ENCODE results near the gene ZDHHC11.
"Not testable (repeated sequence)": the region's sequence is repeated elsewhere in the genome, so short reads cannot be mapped to it uniquely, and the experiment has no call there.

The ZDHHC11 gene

DNA sequence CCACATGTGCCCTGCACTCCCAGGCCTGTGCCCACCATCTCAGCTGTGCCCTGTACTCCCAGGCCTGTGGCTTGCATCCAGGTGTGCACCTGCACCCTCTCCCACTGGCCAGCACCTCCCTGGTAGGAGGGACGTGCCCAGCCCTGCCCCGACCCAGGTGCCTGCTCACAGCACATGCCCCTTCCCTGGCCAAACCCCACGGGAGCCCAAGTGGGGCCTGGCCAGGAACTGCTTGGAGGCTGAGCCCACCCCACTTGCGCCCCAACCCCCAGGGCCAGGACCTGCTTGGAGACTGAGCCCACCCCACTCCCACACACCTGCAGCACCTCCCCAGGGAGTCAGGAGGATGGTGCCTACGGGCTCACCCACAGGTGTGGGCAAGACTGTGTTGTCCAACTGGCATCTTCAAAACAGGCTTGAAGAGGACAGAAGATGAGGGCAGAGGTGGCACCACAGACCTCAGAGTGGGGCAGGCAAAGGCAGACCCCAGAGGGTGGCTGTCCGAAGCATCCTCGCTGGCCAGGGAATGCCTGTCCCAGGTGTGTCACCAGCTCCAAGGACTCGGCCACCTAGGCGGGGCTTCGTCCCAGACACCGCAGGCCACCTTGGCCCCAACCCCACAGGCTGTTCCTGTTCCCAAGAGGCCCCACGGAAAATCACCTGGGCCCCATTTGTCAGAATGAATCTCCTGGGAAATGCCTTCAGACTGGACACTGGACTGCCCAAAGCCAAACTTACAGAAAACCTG, 77.1 kb downstream of the ZDHHC11 start:
- no peak for DNase-seq

DNA sequence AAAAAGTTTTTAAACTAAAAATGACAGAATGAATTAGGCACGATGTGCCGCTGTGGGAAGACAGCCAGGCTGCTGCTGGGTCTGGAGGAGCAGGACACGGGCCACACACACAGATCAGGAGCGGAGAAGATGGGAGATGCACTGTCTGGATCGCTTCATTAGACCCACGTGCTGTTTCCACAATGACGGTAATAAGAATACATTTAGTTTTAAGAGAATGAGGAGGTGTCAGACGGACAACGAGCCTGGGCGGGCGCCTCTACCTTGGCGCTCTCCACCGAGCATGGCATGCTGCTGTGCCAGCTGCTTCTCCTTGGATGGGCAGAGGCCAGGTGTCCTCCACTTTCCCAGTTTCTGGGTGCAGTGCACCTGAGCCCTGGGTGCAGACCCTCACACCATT, 77.9 kb downstream of the ZDHHC11 start:
- DNase-seq: not testable (repeated sequence)

GRCh38 chr5:772547-772890, 78.3 kb downstream of the ZDHHC11 start:
- not testable (repeated sequence) for DNase-seq

- DNase-seq: not testable (repeated sequence)
Measured at GRCh38 chr5:771841-772546, 78.8 kb downstream of the ZDHHC11 start.

GRCh38 chr5:771087-771781, 79.6 kb downstream of the ZDHHC11 start:
- not testable (repeated sequence) for DNase-seq

- not testable (repeated sequence) for DNase-seq
Measured at GRCh38 chr5:770585-770984, 80.2 kb downstream of the ZDHHC11 start.

DNA sequence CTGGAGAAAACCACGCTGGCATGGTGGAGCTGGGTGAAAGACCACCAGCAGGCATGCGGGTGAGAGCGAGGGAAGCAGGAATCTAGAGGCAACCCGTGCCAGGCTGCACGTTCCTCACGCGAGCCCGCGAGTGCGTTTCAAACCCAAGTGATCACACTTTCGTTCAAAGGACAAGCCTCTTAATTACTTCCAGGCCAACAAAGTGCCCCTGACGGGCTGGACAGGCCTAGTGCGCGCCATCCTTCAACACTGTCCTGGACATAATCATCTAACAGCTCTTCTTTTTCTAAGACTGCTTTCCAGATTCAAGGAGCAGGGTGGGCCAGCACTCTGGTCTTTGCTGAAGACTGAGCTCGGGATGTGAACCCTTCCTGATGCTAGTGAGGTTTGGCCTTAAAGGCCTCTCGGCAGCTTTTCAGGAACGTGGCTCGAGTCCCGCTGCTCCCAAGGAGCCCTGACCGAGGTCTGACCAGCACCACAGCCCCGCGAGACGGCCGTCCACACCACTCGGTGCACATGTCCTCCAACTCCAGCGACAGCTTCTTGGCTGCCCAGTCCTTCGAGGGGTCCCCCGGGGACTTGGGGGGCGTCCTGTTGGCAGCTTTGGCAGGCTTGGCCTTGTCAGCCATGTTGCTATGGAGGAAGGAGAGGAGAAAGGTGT, 81.2 kb downstream of the ZDHHC11 start:
- not testable (repeated sequence) for DNase-seq

GRCh38 chr5:766666-767431, 83.9 kb downstream of the ZDHHC11 start:
- DNase-seq: no peak

GRCh38 chr5:765948-766631, 84.7 kb downstream of the ZDHHC11 start:
- no peak for DNase-seq

DNA sequence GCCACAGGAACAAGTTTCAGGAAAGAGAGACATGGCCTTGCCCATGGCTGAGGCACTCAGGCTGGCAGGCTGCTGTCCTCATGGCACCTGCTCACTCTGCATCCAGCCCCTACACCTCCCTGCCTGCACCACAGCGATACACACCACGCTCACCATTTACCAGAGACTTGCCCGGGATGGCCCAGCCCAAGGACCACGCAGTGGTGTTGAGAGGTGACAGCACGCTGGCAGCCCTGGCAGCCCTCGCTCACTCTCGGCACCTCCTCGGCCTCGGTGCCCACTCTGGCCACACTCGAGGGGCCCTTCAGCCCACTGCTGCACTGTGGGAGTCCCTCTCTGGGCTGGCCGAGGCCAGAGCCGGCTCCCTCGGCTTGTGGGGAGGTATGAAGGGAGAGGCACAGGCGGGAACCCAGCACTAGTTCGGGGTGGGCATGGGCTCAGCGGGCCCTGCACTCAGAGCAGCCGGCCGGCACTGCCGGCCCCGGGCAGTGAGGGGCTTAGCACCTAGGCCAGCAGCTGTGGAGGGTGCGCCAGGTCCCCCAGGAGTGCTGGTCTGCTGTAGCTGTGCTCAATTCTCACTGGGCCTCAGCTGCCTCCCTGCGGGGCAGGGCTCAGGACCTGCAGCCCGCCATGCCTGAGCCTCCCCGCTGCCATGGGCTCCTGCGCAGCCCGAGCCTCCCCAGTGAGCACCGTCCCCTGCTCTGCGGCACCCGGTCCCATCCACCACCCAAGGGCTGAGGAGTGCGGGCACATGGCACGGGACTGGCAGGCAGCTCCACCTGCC, 86.6 kb downstream of the ZDHHC11 start:
- DNase-seq: no peak

GRCh38 chr5:763397-763796, 87.4 kb downstream of the ZDHHC11 start:
- no peak for DNase-seq

- DNase-seq: not testable (repeated sequence)
Measured at GRCh38 chr5:762996-763395, 87.8 kb downstream of the ZDHHC11 start.

GRCh38 chr5:761854-762710, 88.7 kb downstream of the ZDHHC11 start:
- no peak for DNase-seq

GRCh38 chr5:761059-761771, 89.6 kb downstream of the ZDHHC11 start:
- no peak for DNase-seq

- DNase-seq: no peak
Measured at GRCh38 chr5:760363-761058, 90.3 kb downstream of the ZDHHC11 start.

- no peak for DNase-seq
Measured at GRCh38 chr5:759781-760362, 90.9 kb downstream of the ZDHHC11 start.

- DNase-seq: no peak
Measured at GRCh38 chr5:759111-759751, 91.6 kb downstream of the ZDHHC11 start.

- DNase-seq: no peak
Measured at GRCh38 chr5:758698-759053, 92.1 kb downstream of the ZDHHC11 start.

Measured in NCI-H1436 treated with DMSO at 0.1 percent for 48 hours (cell line).